Skeletal muscle satellite cell (primary cell): ENCODE data around the gene MSANTD1.

Experiments used
- H3K27me3 ChIP-seq: 2 replicates; pipeline ENCODE4 v1.7.0; 2013; ENCODE audit warnings: low read length; ENCODE audit not compliant: control insufficient read depth, insufficient read depth
- H3K36me3 ChIP-seq: 2 replicates; pipeline ENCODE4 v1.7.0; 2013; ENCODE audit warnings: mild to moderate bottlenecking, control low read depth, low read length; ENCODE audit not compliant: insufficient read depth
- H3K4me1 ChIP-seq: 2 replicates; pipeline ENCODE4 v1.7.0; 2013; ENCODE audit warnings: low read length; ENCODE audit not compliant: control insufficient read depth, insufficient read depth
- H3K4me2 ChIP-seq: 2 replicates; pipeline ENCODE4 v1.7.0; 2013; ENCODE audit warnings: mild to moderate bottlenecking, low read length
- H3K4me3 ChIP-seq: 2 replicates; pipeline ENCODE4 v1.7.0; 2013; ENCODE audit warnings: low read length
- H3K9ac ChIP-seq: 2 replicates; pipeline ENCODE4 v1.7.0; 2013; ENCODE audit warnings: mild to moderate bottlenecking, low read depth, low read length, moderate library complexity
- H3K9me3 ChIP-seq: replicated peaks from 2 replicates; pipeline ENCODE4 v1.7.0; 2013; ENCODE audit warnings: mild to moderate bottlenecking, control low read depth, low read length

MSANTD1 gene

DNA sequence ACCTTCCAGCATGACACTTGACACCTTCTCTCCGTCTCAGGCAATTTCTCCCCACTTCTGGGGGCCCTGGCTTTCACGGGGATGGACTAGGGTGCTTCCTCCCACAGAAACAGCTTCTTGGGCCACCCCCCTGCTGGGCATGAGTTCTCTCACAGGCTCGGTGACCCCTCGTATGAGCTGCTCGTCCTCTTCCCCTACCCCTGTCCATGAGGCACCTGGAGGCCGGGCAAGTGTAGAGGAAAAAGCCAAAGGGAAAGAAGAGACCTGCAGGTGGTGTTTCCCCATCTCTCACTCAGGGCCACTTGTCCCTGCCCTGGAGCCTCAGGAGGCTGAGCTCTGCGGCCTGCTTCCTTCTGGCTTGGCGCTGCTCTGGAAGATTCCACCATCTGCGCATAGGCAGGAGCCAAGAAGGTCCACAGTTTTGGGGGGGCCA lies 41.9 kb downstream of the MSANTD1 start:
- peaks cover 20% of the 10 kb centered on the region for H3K4me1 ChIP-seq
- peaks cover 18% of the 10 kb centered on the region for H3K27me3 ChIP-seq
- no peaks in the 10 kb centered on the region for H3K9me3 ChIP-seq
- H3K4me3 ChIP-seq, result no peak overlapping the region
- H3K36me3 ChIP-seq, result no peaks in the 10 kb centered on the region
- H3K4me2 ChIP-seq, result no peak overlapping the region
- no peak overlapping the region for H3K9ac ChIP-seq

DNA sequence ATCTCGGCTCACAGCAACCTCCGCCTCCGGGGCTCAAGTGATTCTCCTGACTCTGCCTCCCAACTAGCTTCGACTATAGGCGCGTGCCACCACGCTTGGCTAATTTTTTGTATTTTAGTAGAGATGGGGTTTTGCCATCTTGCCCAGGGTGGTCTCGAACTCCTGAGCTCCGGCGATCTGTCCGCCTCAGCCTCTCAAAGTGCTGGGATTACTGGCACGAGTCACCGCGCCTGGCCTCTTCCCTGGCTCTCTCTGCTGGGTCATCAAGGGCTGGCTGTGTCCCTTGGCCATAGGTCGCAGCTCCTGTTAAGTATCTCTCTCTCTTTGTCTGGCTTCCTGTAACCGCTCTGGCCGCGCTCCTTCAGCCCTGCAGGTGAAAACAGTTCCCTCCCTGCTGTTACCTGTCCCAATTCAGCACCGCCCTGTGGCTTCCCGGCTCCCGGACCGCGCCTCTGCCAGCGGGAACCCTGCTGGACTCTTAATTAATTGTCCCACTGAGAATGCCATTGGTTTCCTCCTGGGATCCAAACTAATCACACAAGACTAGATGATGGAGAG lies 42.5 kb downstream of the MSANTD1 start:
- H3K9ac ChIP-seq, result peak overlapping the region; percentile 87
- peak overlapping the region; percentile 99 for H3K4me2 ChIP-seq
- no peaks in the 10 kb centered on the region for H3K9me3 ChIP-seq
- H3K4me3 ChIP-seq, result peak overlapping the region; percentile 99
- H3K36me3 ChIP-seq, result no peaks in the 10 kb centered on the region
- peaks cover 20% of the 10 kb centered on the region for H3K4me1 ChIP-seq
- H3K27me3 ChIP-seq, result peaks cover 12% of the 10 kb centered on the region

DNA sequence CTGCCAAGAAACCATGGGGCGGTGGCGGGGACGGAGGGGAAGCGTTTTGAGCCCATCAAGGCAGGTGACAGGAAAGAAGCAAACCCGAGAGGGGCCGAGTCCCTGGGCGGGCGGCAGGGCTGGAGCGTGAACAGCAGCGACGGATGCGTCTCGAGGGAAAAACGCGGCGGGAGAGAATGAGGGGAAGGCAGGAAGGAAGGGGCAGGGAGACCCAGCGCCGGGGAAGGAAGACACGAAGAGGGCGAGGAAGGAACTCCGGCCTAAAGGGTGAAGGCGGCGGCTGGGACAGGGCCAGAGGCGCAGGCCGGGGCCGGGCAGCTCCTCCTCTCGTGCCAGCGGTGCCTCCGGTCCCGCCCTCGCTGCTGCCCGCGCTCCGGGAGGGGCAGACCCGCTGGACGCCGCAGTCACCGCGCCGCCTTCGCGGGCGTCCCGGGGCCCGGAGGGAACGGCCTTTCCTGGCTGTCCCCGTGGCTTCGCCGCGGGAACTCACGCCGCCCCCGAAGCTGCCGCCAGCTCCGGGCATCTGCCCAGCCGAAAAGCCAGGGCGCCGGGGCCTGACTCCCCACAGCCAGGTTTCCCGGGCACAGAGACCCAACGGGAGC lies 43.1 kb downstream of the MSANTD1 start:
- peak overlapping the region; percentile 99 for H3K4me2 ChIP-seq
- peak overlapping the region; percentile 87 for H3K9ac ChIP-seq
- peak overlapping the region; percentile 99 for H3K4me3 ChIP-seq
- no peaks in the 10 kb centered on the region for H3K9me3 ChIP-seq
- H3K36me3 ChIP-seq, result no peaks in the 10 kb centered on the region
- peaks cover 6% of the 10 kb centered on the region for H3K27me3 ChIP-seq
- H3K4me1 ChIP-seq, result peaks cover 20% of the 10 kb centered on the region

DNA sequence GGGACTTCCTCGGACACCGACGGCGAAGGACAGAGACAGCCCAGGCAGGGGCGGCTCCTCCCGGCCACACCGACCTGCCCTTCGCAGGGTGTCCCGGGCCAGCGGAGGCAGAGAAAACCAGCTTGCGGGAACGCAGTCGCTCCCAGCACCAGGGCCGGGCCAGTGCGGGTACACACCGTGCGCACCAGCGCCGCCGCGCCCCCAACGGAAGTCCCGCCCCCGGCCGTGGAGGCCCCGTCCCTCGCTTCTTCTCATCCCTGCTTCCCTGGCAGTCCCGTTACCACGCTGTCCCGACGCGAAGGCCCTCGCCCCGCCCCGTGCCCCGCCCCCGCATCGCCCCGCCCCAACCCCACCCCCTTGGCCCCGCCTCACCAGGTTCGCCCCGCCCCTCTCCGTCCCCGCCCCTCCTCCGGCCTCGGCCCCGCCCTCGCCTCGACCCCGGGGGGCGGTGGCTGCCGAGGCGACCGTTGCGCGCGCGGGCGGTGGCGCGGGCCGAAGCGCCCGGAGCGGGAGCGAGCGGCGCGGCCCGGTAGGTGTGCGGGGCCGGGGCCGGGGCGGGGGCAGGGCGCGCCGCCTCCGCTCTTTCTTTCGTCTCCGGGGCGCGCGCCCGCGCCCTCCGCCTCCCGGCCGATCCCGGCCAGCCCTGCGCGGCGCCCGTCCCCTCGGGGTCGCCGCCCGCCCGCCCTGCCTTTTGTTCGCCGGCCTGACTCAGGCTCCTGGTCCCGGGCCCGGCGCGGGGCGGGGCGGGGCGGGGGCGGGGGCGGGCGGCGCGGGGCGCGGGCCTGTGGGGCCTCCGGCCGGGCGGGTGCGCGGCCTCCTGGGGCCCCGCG lies 43.8 kb downstream of the MSANTD1 start, which contains the start of gene RGS12:
TSS of gene RGS12 (plus strand) at position 451 of the 830 bp plus-strand sequence. CDS start 23,150 bp downstream, outside the sequence.
- Histone ChIP-seq H3K9me3 (no peaks in the 10 kb centered on the region), H3K4me2 (peak within 1 kb of the TSS; percentile 99), H3K4me1 (peaks cover 20% of the 10 kb centered on the region), H3K9ac (peak within 1 kb of the TSS; percentile 91), H3K27me3 (no peaks in the 10 kb centered on the region), H3K36me3 (no peaks in the 10 kb centered on the region), H3K4me3 (peak within 1 kb of the TSS; percentile 99)

DNA sequence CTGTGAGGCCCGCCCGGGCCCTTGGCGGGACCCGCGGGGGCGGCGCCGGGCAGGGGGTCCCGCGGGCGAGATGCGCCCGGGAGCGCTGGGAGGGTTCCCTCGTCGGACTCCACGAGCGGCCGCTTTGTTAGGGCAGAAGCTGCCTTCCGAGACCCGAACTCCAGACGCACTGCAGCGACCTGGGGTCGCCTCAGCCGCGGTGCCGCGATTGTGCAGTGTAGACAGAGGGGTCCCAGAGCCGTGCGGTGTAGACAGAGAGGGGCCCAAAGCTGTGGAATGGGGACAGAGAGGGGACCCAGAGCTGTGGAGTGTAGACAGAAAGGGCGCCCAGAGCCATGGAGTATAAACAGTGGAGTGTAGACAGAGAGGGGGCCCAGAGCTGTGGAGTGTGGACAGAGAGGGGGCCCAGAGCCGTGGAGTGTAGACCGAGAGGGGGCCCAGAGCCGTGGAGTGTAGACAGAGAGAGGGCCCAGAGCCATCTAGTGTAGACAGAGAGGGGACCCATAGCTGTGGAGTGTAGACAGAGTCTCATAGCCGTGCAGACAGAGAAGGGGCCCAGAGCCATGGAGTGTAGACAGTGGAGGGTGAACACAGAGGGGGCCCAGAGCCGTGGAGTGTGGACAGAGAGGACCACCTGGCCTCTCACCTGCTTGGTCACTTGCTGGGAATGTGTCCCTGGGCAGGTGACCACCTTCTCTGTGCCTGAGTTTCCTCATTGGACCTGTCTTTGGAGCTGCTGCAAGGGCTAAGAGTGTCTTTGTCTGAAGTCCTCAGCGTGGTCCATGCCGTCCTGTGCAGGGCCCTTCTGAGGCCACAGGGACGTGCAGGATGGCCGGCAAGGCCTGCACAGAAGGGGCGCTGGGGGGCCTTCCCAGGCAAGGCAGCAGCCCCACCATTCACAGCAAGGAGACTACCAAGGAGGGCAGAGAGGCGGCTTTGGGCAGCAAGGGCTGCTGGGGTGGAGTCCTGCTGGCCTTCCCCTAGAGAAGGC lies 44.7 kb downstream of the MSANTD1 start:
- Histone ChIP-seq H3K9me3 (no peaks in the 10 kb centered on the region), H3K36me3 (no peaks in the 10 kb centered on the region), H3K4me3 (peak overlapping the region; percentile 80), H3K9ac (peak overlapping the region; percentile 91), H3K27me3 (no peaks in the 10 kb centered on the region), H3K4me1 (peaks cover 20% of the 10 kb centered on the region), H3K4me2 (peak overlapping the region; percentile 90)

DNA sequence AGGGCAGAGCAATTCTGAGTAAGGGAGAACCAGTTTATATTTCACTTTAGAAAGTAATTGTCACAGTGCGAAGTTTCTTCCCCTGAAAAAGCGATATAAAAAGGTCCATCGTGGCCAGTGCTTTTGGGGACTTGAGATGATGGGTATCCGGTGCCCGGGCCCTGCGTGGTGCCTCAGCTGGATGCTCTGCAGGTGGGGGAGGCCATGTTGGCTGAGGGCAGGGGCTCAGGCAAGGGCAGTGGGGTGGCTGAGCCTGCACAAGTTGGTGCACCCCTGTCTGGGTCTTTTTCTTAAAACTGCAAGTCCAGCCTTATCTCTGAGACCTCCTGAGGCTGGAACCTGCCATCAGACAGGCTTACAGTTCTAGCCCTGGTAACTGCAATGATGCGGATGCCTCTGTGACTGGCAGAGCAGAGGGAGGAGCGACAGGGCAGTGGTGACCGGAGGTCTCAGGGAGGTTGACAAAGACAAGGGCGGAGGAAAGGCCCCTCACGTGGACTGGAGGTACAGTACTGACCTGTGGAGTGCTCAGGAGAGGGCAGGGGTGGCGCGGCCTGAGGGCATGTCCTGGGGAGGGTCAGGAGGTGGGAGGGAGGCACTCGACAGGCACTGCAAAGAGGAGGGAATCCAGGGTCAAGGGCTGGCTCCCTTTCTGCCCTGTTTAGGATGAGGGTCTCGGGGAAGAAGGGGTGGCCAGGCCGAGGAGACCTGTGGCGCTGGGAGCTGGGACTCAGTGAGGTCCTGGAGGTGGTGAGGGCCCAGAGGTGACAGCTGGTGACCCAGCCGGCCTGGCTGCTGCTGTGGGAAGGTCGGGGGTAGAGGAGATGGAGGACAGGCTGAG lies 45.7 kb downstream of the MSANTD1 start:
- Histone ChIP-seq H3K4me1 (peaks cover 20% of the 10 kb centered on the region), H3K9ac (peak overlapping the region; percentile 91), H3K4me2 (peak overlapping the region; percentile 90), H3K36me3 (no peaks in the 10 kb centered on the region), H3K9me3 (no peaks in the 10 kb centered on the region), H3K27me3 (no peaks in the 10 kb centered on the region), H3K4me3 (peak overlapping the region; percentile 80)

DNA sequence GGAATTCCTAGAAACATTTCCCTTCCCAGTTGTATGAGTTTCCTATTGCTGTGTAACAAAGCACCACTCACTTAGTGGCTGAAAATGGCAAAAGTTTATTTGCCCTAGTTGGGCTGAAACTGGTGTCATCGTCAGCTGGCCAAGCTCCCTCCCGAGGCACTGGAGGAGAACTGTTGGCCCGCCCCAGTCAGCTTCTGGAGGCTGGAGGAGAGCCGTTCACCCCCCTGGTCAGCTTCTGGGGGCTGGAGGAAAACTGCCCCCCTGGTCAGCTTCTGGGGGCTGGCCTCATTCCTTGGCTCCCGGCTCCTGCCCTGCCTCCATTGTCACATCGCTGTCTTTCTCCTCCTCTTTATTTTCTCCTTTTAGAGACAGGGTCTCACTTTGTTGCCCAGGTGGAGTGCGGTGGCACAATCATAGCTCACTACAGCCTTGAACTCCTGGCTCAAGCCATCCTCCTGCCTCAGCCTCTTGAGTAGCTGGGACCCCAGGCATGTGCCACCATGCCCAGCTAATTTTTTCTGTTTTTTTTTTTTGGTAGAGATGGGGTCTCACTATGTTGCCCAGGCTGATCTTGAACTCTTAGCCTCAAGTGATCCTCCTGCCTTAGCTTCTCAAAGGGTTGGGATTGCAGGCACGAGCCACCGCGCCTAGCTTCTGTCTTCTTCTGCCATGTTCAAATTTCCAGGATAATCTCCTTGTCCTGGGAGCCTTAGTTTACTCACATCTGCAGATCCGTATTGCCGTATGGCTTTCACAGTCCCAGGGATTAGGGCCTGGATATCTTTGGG lies 47.1 kb downstream of the MSANTD1 start:
- Histone ChIP-seq H3K4me1 (peaks cover 20% of the 10 kb centered on the region), H3K9me3 (no peaks in the 10 kb centered on the region), H3K4me3 (no peak overlapping the region), H3K9ac (no peak overlapping the region), H3K4me2 (no peak overlapping the region), H3K36me3 (no peaks in the 10 kb centered on the region), H3K27me3 (no peaks in the 10 kb centered on the region)

DNA sequence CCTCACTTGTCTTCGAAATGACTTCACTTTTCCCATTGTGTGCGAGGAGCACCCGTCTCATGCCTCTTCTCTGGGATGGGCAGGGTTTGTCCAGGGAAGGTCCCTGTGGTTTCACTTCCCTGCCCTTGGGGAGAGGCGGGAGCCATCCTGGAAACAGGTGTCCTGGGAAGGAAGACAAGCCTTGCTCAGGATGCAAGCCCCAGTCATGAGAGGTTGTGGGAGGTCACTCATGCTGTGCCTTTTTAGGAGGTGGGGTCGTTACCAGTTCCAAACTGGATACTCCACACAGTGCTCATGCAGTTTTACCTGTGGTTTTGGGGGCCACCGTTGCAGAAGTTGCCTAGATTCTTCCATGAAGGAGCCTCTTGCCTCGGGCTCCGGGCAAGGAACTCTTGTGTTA lies 47.7 kb downstream of the MSANTD1 start:
- Histone ChIP-seq H3K4me3 (no peak overlapping the region), H3K4me2 (no peak overlapping the region), H3K36me3 (no peaks in the 10 kb centered on the region), H3K4me1 (peaks cover 16% of the 10 kb centered on the region), H3K27me3 (no peaks in the 10 kb centered on the region), H3K9me3 (no peaks in the 10 kb centered on the region), H3K9ac (no peak overlapping the region)

DNA sequence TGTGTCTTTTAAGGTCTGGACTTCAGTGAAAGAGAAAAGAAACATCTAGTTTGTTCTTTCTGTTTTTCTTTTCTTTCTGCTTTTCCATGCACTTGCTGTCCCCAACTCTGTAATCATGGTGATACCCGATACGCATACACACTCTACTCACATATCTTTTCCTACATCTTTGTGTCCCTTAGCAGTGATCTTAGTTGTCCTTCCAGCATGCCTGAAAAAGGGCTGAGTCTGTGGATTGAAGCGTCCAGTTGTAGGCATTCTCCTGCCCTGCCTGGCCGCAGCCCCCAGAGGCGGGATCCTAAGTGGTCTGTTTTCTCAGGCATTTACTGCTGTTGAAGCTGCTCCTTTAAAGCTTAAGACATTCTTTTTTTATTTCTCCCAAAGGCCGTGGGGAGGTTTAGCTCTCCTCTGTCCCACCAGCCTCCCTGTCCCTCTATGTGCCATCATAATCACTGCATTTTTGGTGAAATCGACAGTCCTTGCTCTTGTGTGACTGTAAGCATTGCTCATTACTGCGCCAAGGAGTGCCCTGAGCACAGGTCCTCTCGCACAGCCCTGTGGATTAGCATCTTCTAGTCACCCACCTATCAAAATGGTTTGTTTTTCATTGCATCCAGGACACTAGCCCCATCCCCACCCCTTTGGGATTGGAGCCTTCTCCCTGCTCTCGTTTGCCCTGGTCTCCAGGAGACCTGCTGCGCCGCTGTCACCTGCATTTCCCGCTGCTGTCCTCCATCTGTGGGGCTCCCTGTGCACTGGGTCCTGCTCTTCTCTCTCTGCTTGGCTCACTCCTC lies 48.3 kb downstream of the MSANTD1 start:
- Histone ChIP-seq H3K9ac (no peak overlapping the region), H3K36me3 (no peaks in the 10 kb centered on the region), H3K4me2 (no peak overlapping the region), H3K27me3 (no peaks in the 10 kb centered on the region), H3K9me3 (no peaks in the 10 kb centered on the region), H3K4me3 (no peak overlapping the region), H3K4me1 (peaks cover 12% of the 10 kb centered on the region)
